ENCODE measurements around the gene DKK2. TPM values are rescaled to one million over a fixed set of nuclear protein-coding genes. Genes with fewer than 3 reads are reported as not detected.

DKK2 gene, protein sequence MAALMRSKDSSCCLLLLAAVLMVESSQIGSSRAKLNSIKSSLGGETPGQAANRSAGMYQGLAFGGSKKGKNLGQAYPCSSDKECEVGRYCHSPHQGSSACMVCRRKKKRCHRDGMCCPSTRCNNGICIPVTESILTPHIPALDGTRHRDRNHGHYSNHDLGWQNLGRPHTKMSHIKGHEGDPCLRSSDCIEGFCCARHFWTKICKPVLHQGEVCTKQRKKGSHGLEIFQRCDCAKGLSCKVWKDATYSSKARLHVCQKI
- total RNA-seq (2021): 0.11 TPM in 1 of 2 replicates, not detected in the other
- long read RNA-seq, partial matches to known transcripts: 0 of 1 reads
- long read RNA-seq, other reads (novel, unspliced or antisense): 1 of 1 reads

DNA sequence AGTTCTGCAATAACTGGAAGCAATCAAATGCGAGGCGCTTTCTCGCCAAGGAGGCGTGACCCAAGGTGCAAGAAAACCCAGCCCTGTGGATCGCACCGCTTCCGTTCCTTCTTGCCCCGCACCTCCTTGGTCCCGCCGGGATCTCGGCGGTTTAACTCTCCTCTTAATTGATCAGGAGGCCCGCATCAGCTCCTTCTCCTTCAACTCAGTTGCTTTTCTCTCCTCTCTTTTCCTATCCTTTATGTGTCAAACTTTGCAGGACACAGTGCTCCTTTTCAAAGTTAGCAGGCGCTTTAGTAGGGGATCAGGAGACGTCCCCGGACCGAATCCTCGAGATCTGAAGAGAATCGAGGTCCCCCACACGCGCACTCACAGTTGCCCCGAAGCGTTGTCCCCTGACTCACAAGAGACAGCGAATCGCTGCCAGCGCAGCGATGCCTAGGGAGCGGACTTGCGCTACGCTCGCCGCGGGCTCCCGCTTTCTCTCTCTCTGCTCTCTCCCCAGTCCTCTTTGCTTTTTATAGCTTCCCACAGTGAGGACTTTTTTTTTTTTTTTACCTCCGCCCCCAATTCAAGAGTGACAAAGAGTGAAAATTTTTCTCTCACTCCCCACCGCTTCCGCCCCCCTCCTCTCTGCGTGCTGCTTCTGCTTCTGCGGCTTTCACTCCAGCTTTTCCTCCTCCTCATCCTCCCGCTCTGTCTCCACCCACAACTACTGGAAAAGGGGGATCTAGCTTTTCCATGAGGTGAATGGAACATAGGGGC, at the start of gene DKK2:
DKK2 (minus strand) TSS at position 495 of the 765 bp plus-strand sequence. CDS start 722 bp downstream, outside the sequence.
- Histone ChIP-seq H3K4ac (ENCODE audit: low read depth, low read length) (no peak within 1 kb of the TSS), H3K79me2 (ENCODE audit: insufficient read depth, low read length) (no peaks in the 10 kb centered on the region), H2BK12ac (ENCODE audit: insufficient read length, low read depth, low read length) (no peak within 1 kb of the TSS), H3K23ac (ENCODE audit: insufficient read length, low read depth, low read length) (no peak within 1 kb of the TSS), H4K20me1 (ENCODE audit: control insufficient read depth, insufficient read depth, insufficient read length) (no peaks in the 10 kb centered on the region), H2AFZ (ENCODE audit: low read length) (no peak within 1 kb of the TSS), H3T11ph (ENCODE audit: low read length) (no peak within 1 kb of the TSS), H3K9ac (ENCODE audit: extremely low read depth, insufficient read length, low read length) (no peak within 1 kb of the TSS), H3K18ac (ENCODE audit: insufficient read length, low read depth, low read length) (no peak within 1 kb of the TSS), H3K9me3 (ENCODE audit: control insufficient read depth, low read depth, low read length) (no peaks in the 10 kb centered on the region), H2BK15ac (ENCODE audit: low read depth, low read length) (no peak within 1 kb of the TSS), H3K4me2 (ENCODE audit: insufficient read depth, insufficient read length, low read length) (peak within 1 kb of the TSS; percentile 82), H3K56ac (ENCODE audit: insufficient read length, low read depth, low read length) (no peak within 1 kb of the TSS), H3K27me3 (ENCODE audit: insufficient read depth, low read length) (peaks cover 33% of the 10 kb centered on the region), H2BK20ac (ENCODE audit: low read depth, low read length, poor library complexity, severe bottlenecking) (no peak within 1 kb of the TSS), H4K8ac (replicated peaks; ENCODE audit: insufficient read length, low read depth, low read length) (no peak within 1 kb of the TSS), H2BK5ac (ENCODE audit: insufficient read length, low read length) (no peak within 1 kb of the TSS), H4K5ac (ENCODE audit: insufficient read length, low read depth, low read length) (no peak within 1 kb of the TSS), H3K14ac (ENCODE audit: insufficient read depth, low read length) (no peak within 1 kb of the TSS; the same call in 1 of the 2 replicates), H3K4me1 (ENCODE audit: insufficient read depth, low read length) (peaks cover 3% of the 10 kb centered on the region; the same call in 1 of the 2 replicates), H3K23me2 (ENCODE audit: insufficient read length, low read depth, low read length, poor library complexity, severe bottlenecking) (peaks cover 30% of the 10 kb centered on the region), H2BK120ac (ENCODE audit: low read depth, low read length, poor library complexity, severe bottlenecking) (no peak within 1 kb of the TSS), H3K27ac (ENCODE audit: insufficient read length, low read depth, low read length) (no peak within 1 kb of the TSS), H4K91ac (ENCODE audit: insufficient read length, low read depth, low read length) (no peak within 1 kb of the TSS), H3K79me1 (ENCODE audit: insufficient read depth, low read depth, low read length, poor library complexity, severe bottlenecking) (no peaks in the 10 kb centered on the region), H2AK5ac (ENCODE audit: insufficient read length, low read length) (no peak within 1 kb of the TSS)
- peaks cover 0 to 2% of the 10 kb centered on the region in 2 experiments; a peak in 2 of 5 replicates for H3K9me3 Mint-ChIP-seq
- peaks cover 66% of the 10 kb centered on the region for H3K27me3 Mint-ChIP-seq (ENCODE audit: low read depth)
- no CpG with 5 or more reads among the region's 40 CpGs for WGBS (ENCODE audit: extremely low coverage, insufficient read length, low lambda C conversion rate)
- H3K27ac Mint-ChIP-seq: no peak within 1 kb of the TSS; a peak in 1 of 7 replicates
- TF ChIP-seq, protein P1, sequence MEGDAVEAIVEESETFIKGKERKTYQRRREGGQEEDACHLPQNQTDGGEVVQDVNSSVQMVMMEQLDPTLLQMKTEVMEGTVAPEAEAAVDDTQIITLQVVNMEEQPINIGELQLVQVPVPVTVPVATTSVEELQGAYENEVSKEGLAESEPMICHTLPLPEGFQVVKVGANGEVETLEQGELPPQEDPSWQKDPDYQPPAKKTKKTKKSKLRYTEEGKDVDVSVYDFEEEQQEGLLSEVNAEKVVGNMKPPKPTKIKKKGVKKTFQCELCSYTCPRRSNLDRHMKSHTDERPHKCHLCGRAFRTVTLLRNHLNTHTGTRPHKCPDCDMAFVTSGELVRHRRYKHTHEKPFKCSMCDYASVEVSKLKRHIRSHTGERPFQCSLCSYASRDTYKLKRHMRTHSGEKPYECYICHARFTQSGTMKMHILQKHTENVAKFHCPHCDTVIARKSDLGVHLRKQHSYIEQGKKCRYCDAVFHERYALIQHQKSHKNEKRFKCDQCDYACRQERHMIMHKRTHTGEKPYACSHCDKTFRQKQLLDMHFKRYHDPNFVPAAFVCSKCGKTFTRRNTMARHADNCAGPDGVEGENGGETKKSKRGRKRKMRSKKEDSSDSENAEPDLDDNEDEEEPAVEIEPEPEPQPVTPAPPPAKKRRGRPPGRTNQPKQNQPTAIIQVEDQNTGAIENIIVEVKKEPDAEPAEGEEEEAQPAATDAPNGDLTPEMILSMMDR (conservative IDR thresholded peaks at IDR 0.05): no peak
- peak within 1 kb of the TSS; percentile 69 to 93 for H3K4me3 Mint-ChIP-seq
- no peaks in the 10 kb centered on the region; a peak in 1 of 7 replicates for H3K36me3 Mint-ChIP-seq (ENCODE audit: insufficient read depth in 1 of 3, low read depth in 3 of 3)
- peak; percentile 41 for DNase-seq
- peaks cover 34 to 40% of the 10 kb centered on the region in 2 experiments for H3K4me1 Mint-ChIP-seq
